ENCODE results near the gene GULP1. TPM values are rescaled to one million over a fixed set of nuclear protein-coding genes. Genes with fewer than 3 reads are reported as not detected.

Gene GULP1
- total RNA-seq, 2 donors from 2014 or later, result 15.3 to 26.5 TPM

GRCh38 chr2:188619146-188619545, 327.5 kb downstream of the GULP1 start:
- H3K4me1 ChIP-seq (ENCODE audit: control insufficient read depth, insufficient read depth, low read length), result peaks cover 5% of the 10 kb centered on the region
- no peak overlapping the region for H3K4me3 ChIP-seq (ENCODE audit: low read length)
- Mint-ChIP-seq H3K36me3 (ENCODE audit: low read depth) (no peaks in the 10 kb centered on the region), H3K27ac (no peak overlapping the region), H3K9me3 (peaks cover 5% of the 10 kb centered on the region), H3K27me3 (ENCODE audit: insufficient read depth) (peaks cover 41% of the 10 kb centered on the region), H3K4me3 (no peak overlapping the region), H3K4me1 (peaks cover 18% of the 10 kb centered on the region)
- 89 to 100% methylated on average over 2 to 4 of the region's 4 CpGs for WGBS, 2 experiments (ENCODE audit: insufficient coverage in 1 of 2, insufficient read length in 1 of 2)
- H3K9me3 ChIP-seq (ENCODE audit: control insufficient read depth, low read length), result peaks cover 6% of the 10 kb centered on the region
- DNase-seq, result no peak
- no peaks in the 10 kb centered on the region for H3K27me3 ChIP-seq (ENCODE audit: control insufficient read depth, insufficient read depth, low read length, poor library complexity, severe bottlenecking)
- TF ChIP-seq CTCF (conservative IDR thresholded peaks at IDR 0.05), result no peak
- no peak overlapping the region for H3K9ac ChIP-seq (ENCODE audit: extremely low read depth, low read length, poor library complexity, severe bottlenecking)
- no peaks in the 10 kb centered on the region for H3K36me3 ChIP-seq (ENCODE audit: control insufficient read depth, insufficient read depth, low read length)
- no peak overlapping the region for H3K27ac ChIP-seq (ENCODE audit: low read depth, low read length)

- DNase-seq, result no peak
- Histone ChIP-seq H3K36me3 (ENCODE audit: control insufficient read depth, insufficient read depth, low read length) (no peaks in the 10 kb centered on the region), H3K4me1 (ENCODE audit: control insufficient read depth, insufficient read depth, low read length) (peaks cover 7% of the 10 kb centered on the region), H3K9ac (ENCODE audit: extremely low read depth, low read length, poor library complexity, severe bottlenecking) (no peak overlapping the region), H3K27me3 (ENCODE audit: control insufficient read depth, insufficient read depth, low read length, poor library complexity, severe bottlenecking) (no peaks in the 10 kb centered on the region), H3K27ac (ENCODE audit: low read depth, low read length) (no peak overlapping the region), H3K4me3 (ENCODE audit: low read length) (no peak overlapping the region), H3K9me3 (ENCODE audit: control insufficient read depth, low read length) (peaks cover 6% of the 10 kb centered on the region)
- H3K9me3 Mint-ChIP-seq, result peaks cover 5% of the 10 kb centered on the region
- H3K27me3 Mint-ChIP-seq (ENCODE audit: insufficient read depth), result peaks cover 41% of the 10 kb centered on the region
- H3K27ac Mint-ChIP-seq, result no peak overlapping the region
- no peaks in the 10 kb centered on the region for H3K36me3 Mint-ChIP-seq (ENCODE audit: low read depth)
- no peak overlapping the region for H3K4me3 Mint-ChIP-seq
- TF ChIP-seq CTCF (conservative IDR thresholded peaks at IDR 0.05), result no peak
- peaks cover 25% of the 10 kb centered on the region for H3K4me1 Mint-ChIP-seq
- WGBS, 2 experiments (ENCODE audit: insufficient coverage in 1 of 2, insufficient read length in 1 of 2), result 72% methylated on average over 3 of the region's 3 CpGs; no CpG with 5 or more reads in 1 of the 2 experiments
Measured at GRCh38 chr2:188620916-188621315, 329.2 kb downstream of the GULP1 start.

- Histone ChIP-seq H3K27ac (ENCODE audit: low read depth, low read length) (no peak overlapping the region), H3K27me3 (ENCODE audit: control insufficient read depth, insufficient read depth, low read length, poor library complexity, severe bottlenecking) (peaks cover 6% of the 10 kb centered on the region), H3K4me1 (ENCODE audit: control insufficient read depth, insufficient read depth, low read length) (peaks cover 7% of the 10 kb centered on the region), H3K36me3 (ENCODE audit: control insufficient read depth, insufficient read depth, low read length) (no peaks in the 10 kb centered on the region), H3K9ac (ENCODE audit: extremely low read depth, low read length, poor library complexity, severe bottlenecking) (no peak overlapping the region), H3K4me3 (ENCODE audit: low read length) (no peak overlapping the region), H3K9me3 (ENCODE audit: control insufficient read depth, low read length) (peaks cover 6% of the 10 kb centered on the region)
- H3K4me1 Mint-ChIP-seq, result peaks cover 30% of the 10 kb centered on the region
- H3K9me3 Mint-ChIP-seq, result peaks cover 5% of the 10 kb centered on the region
- no peak overlapping the region for H3K27ac Mint-ChIP-seq
- no peak for TF ChIP-seq CTCF (conservative IDR thresholded peaks at IDR 0.05)
- DNase-seq, result no peak
- no peaks in the 10 kb centered on the region for H3K36me3 Mint-ChIP-seq (ENCODE audit: low read depth)
- no peak overlapping the region for H3K4me3 Mint-ChIP-seq
- 90 to 95% methylated on average over 3 of the region's 3 CpGs for WGBS, 2 experiments (ENCODE audit: insufficient coverage in 1 of 2, insufficient read length in 1 of 2)
- H3K27me3 Mint-ChIP-seq (ENCODE audit: insufficient read depth), result peaks cover 40% of the 10 kb centered on the region
Measured at GRCh38 chr2:188622601-188623260, 331.1 kb downstream of the GULP1 start.

Data from endodermal cell (in vitro differentiated cells).